Stimulated activated CD4-positive, alpha-beta T cell treated with anti-CD3 and anti-CD28 coated beads, Interleukin-4, amount 100 ng/mL, for 4 hours (primary cell): ENCODE results near the gene SLC66A3.

Source experiments
- DNase-seq, 2 experiments: peaks; one replicate each; pipeline ENCODE4 v3.0.0-alpha.2; 2020

SLC66A3 gene

GRCh38 chr2:11222845-11223244 is 67.6 kb downstream of the SLC66A3 start:
- no peak for DNase-seq

- no peak for DNase-seq
Measured at GRCh38 chr2:11224887-11225286, 69.6 kb downstream of the SLC66A3 start.

GRCh38 chr2:11227595-11227994 is 72.3 kb downstream of the SLC66A3 start:
- DNase-seq = no peak
